GM10266 (cell line): ENCODE measurements around the gene ATG2B.
A peak's percentile ranks its signal among the peaks of the same experiment; 100 is the strongest.

Experiments used
- DNase-seq: peaks from one replicate; pipeline ENCODE4 v3.0.0; 2012; ENCODE audit errors: extremely low spot score
- TF ChIP-seq, protein P1 (sequence below): IDR thresholded peaks from 2 replicates; pipeline ENCODE4 v1.5.1; 2012; ENCODE audit warnings: mild to moderate bottlenecking, low read depth; ENCODE audit not compliant: control insufficient read depth, insufficient read depth; ENCODE audit errors: missing control alignments

The ATG2B gene

GRCh38 chr14:96280104-96280503 is 83.0 kb downstream of the ATG2B start:
- TF ChIP-seq, protein P1, sequence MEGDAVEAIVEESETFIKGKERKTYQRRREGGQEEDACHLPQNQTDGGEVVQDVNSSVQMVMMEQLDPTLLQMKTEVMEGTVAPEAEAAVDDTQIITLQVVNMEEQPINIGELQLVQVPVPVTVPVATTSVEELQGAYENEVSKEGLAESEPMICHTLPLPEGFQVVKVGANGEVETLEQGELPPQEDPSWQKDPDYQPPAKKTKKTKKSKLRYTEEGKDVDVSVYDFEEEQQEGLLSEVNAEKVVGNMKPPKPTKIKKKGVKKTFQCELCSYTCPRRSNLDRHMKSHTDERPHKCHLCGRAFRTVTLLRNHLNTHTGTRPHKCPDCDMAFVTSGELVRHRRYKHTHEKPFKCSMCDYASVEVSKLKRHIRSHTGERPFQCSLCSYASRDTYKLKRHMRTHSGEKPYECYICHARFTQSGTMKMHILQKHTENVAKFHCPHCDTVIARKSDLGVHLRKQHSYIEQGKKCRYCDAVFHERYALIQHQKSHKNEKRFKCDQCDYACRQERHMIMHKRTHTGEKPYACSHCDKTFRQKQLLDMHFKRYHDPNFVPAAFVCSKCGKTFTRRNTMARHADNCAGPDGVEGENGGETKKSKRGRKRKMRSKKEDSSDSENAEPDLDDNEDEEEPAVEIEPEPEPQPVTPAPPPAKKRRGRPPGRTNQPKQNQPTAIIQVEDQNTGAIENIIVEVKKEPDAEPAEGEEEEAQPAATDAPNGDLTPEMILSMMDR, result no peak
- DNase-seq, result no peak

DNA sequence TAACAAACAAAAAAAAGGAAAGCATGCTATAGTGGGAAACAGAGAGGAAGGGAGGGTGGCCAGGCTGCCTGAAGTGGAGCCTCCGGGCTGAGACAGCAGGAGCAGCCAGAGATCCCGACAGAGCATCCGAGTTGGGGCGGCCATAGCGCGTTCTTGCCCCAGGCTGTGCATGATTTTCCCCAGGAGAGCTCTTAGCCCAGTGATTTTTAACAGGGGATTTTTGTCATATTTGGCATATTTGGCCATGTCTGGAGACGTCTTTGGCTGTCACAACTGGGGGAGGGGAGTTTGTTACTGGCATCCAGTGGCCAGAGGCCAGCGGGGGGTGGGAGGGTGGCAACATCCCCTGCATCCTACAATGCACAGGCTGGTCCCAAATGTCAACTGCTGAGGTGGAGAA is 83.6 kb downstream of the ATG2B start:
- DNase-seq, result no peak

DNA sequence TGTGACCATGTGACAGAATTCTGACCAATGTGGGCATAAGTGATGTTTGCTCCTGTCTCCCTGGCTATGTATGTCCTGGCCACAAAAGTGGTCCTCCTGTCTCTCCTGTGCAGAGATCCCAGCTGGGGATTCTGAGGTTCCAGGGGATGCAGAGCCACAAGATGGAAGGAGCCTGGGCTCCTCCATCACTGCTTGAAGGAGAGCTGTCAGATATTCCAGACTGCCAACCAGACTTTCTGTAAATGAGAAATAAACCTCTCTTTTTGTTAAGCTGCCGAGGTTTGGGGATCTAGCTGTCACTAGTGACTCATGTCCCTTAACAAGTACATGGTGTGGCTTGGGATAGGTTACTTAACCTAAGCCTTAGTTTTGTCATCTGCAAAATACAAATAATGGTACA is 85.3 kb downstream of the ATG2B start:
- no peak for DNase-seq
- TF ChIP-seq, protein P1, result no peak

More for the DNA sequence above, 83.6 kb downstream of the ATG2B start:
- TF ChIP-seq, protein P1, result no peak

- DNase-seq, result peak; percentile 76
- TF ChIP-seq, protein P1, result peak; percentile 85
Observed at GRCh38 chr14:96275177-96276112, 87.7 kb downstream of the ATG2B start.

DNA sequence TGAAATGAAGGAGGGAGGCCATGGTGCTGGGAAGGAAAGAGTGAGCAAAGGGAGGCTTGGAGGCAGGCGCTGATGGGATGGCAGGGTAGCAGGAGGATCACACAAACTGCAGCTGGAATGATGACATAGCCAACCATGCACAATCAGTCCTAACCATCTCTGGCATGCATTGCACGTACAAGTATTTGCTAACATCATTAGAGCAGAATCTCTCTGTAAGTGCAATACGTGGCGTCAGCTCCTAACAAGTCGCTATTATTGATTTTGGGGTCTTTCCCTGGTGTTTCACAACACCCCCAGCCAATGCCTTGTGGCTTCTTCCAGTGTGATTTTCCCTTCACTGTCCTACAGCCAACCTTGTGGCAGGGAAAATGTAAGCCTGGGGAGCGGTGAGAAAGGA is 88.6 kb downstream of the ATG2B start:
- no peak for DNase-seq
- TF ChIP-seq, protein P1, result no peak

DNA sequence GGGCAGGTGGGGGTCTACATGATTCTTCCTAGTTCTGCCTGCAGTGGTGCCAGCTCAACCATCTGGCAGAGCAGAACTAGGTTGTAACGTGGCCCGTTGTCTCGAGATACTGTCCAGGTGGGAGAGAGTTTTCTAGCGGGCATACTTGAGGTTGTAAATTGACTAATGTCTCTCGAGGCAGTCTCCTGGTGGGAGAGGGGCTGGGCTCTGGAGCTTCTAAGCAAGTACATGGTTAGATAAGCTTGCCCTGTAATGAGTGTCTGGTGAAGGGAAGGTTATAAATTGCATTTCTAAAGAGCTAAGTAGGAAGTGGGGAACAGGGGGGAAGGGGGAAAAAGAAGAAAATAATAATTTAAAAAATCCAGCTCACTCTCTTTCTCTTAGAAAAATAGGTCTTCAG is 89.0 kb downstream of the ATG2B start:
- no peak for DNase-seq
- TF ChIP-seq, protein P1, result no peak

- no peak for DNase-seq
- TF ChIP-seq, protein P1, result no peak
Observed at GRCh38 chr14:96273629-96274028, 89.5 kb downstream of the ATG2B start.
